Thyroid gland (tissue), 4 donors: ENCODE data around the gene KLK14. TPM values are rescaled to one million over a fixed set of nuclear protein-coding genes. Genes with fewer than 3 reads are reported as not detected.
A peak's percentile ranks its signal among the peaks of the same experiment; 100 is the strongest.

Source experiments
- DNase-seq, 2 donors: peaks; one replicate each; pipeline ENCODE4 v3.0.0-alpha.2; 2019
- H3K27ac ChIP-seq, 3 donors: fragments of 200-600 bp; sonication (generic); 1 replicate in 2 of 3; 2 replicates in 1 of 3; pipeline ENCODE4 v1.5.1; 2016 to 2019; ENCODE audit warnings: mild to moderate bottlenecking in 1 of 3, moderate library complexity in 1 of 3
- H3K27me3 ChIP-seq: fragments of 200-600 bp; sonication (generic); one replicate; pipeline ENCODE4 v1.5.1; 2019
- H3K36me3 ChIP-seq, 2 donors: fragments of 200-600 bp; sonication (generic); one replicate each; pipeline ENCODE4 v1.5.1; 2016 to 2019
- H3K4me1 ChIP-seq, 2 donors: fragments of 200-600 bp; sonication (generic); one replicate each; pipeline ENCODE4 v1.5.1; 2017 to 2019
- H3K4me3 ChIP-seq, 3 donors: fragments of 200-600 bp; sonication (generic); replicated peaks in 1 of 3; 1 replicate in 2 of 3; 2 replicates in 1 of 3; pipeline ENCODE4 v1.5.1; 2016; ENCODE audit warnings: mild to moderate bottlenecking in 1 of 3
- H3K9me3 ChIP-seq: fragments of 200-600 bp; sonication (generic); one replicate; pipeline ENCODE4 v1.5.1; 2017
- CTCF ChIP-seq, 6 experiments: fragments of 200-600 bp in 3 of 6; fragments of 450-650 bp in 3 of 6; sonication (generic) in 3 of 6; IDR thresholded peaks; one replicate each; pipeline ENCODE4 v1.5.1; 2016 to 2019; ENCODE audit warnings: antibody characterized with exemption in 6 of 6, mild to moderate bottlenecking in 2 of 6, inconsistent platforms in 1 of 6, moderate library complexity in 1 of 6
- POLR2A ChIP-seq, 2 donors: fragments of 450-650 bp; IDR thresholded peaks; one replicate each; pipeline ENCODE4 v1.6.1; 2017; ENCODE audit warnings: antibody characterized with exemption in 2 of 2, mild to moderate bottlenecking in 2 of 2, moderate library complexity in 1 of 2
- WGBS, 2 donors: methylation state at CpG; one replicate each; pipeline ENCODE4 v1.1.5; 2017; 5-methylcytosine and 5-hydroxymethylcytosine counted together
- intact Hi-C: fragments of 100-400 bp; cut with DNase I; formaldehyde crosslinking; loops from one replicate; pipeline ENCODE4 v1.15.1; 2023
- total RNA-seq, 4 donors: library from RNA; depleted of rRNA; stranded (reverse); fragments of >200 nt; gene quantifications; one replicate each; pipeline ENCODE4 v1.2.3, GENCODE V29; 2016

Gene KLK14
- total RNA-seq, 4 donors from 2014 or later = not detected

GRCh38 chr19:51098365-51099046 is 15.8 kb upstream of the KLK14 start:
- Histone ChIP-seq H3K9me3 (no peaks in the 10 kb centered on the region), H3K4me1 (peaks cover 14 to 17% of the 10 kb centered on the region in 2 donors), H3K27me3 (no peaks in the 10 kb centered on the region), H3K36me3 (peaks cover 0 to 12% of the 10 kb centered on the region in 2 donors), H3K27ac (no peak overlapping the region), H3K4me3 (no peak overlapping the region)
- WGBS, 2 donors = 63 to 89% methylated on average over 5 to 10 of the region's 78 CpGs
- peak; percentile 54 for DNase-seq
- intact Hi-C loops = loop anchor here (5.0 kb wide), 1 partner anchor 76 kb away; no protein-coding TSS in a partner anchor
- peak in 1 of 6 experiments; percentile 28 for TF ChIP-seq CTCF (IDR thresholded peaks at IDR 0.05)
- no peak for TF ChIP-seq POLR2A (IDR thresholded peaks at IDR 0.05)

DNA sequence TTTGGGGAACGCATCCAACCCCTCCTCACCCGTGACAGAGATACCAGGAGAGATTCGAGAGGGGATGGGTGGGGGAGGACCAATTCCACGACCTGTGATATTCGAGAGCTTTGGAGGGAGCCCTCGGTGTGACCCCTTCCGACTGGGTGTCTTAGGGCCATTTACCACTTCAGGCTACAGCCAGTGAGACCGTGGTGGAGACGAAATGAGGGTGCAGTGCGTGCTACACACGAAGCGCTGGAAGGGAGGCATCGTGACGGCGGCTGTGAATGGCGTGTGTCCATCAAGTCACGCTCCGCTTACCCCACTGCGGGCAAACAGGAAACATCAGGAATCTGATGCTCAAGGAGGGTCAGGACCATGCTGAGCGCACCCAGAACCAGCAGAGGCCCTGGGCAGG is 15.1 kb upstream of the KLK14 start:
- Histone ChIP-seq H3K9me3 (no peaks in the 10 kb centered on the region), H3K4me3 (no peak overlapping the region), H3K27ac (no peak overlapping the region), H3K4me1 (peaks cover 21 to 22% of the 10 kb centered on the region in 2 donors), H3K27me3 (no peaks in the 10 kb centered on the region), H3K36me3 (peaks cover 0 to 11% of the 10 kb centered on the region in 2 donors)
- intact Hi-C loops = loop anchor here (5.0 kb wide), 1 partner anchor 75 kb away; no protein-coding TSS in a partner anchor
- DNase-seq = no peak
- no peak for TF ChIP-seq CTCF (IDR thresholded peaks at IDR 0.05)
- TF ChIP-seq POLR2A (IDR thresholded peaks at IDR 0.05) = no peak
- 81 to 84% methylated on average over 19 to 20 of the region's 20 CpGs for WGBS, 2 donors

DNA sequence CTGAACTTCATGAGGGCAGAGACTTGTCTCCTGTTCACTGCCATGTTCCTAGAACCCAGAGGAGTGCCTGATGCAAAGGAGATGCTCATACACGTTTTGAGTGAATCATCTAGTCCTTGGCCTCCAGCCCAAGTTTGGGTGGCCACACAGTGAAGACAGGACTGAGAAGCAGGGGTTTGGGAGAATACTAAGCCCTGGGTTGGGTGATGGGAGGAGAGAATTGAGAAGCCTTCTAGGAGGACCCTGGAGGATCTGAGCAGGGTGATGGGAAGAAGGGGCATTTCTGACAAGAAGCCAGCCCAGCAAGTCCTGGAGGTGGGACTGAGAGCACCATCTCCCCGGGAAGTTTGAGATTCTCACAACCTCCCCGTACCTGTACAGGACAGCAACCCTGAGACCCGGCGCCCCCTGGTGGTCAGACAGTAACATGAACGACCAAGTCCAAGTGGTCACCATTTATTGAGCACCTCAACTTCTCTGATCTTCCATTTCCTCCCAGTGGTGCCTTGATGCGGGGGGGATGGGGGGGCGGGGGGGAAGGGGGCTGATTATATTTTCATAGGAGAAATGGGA is 14.6 kb upstream of the KLK14 start:
- intact Hi-C loops = loop anchor here (5.0 kb wide), 1 partner anchor 75 kb away; no protein-coding TSS in a partner anchor
- H3K4me3 ChIP-seq = no peak overlapping the region
- H3K9me3 ChIP-seq = no peaks in the 10 kb centered on the region
- DNase-seq = peak; percentile 49 to 75
- H3K36me3 ChIP-seq = peaks cover 0 to 5% of the 10 kb centered on the region in 2 donors
- H3K4me1 ChIP-seq = peaks cover 21 to 25% of the 10 kb centered on the region in 2 donors
- 13 to 17% methylated on average over 7 to 8 of the region's 8 CpGs for WGBS, 2 donors
- H3K27ac ChIP-seq = no peak overlapping the region
- no peaks in the 10 kb centered on the region for H3K27me3 ChIP-seq
- peak in 5 of 6 experiments; percentile 35 to 78 (median 50) for TF ChIP-seq CTCF (IDR thresholded peaks at IDR 0.05)
- TF ChIP-seq POLR2A (IDR thresholded peaks at IDR 0.05) = no peak

GRCh38 chr19:51096473-51097165 is 13.9 kb upstream of the KLK14 start:
- no peak for TF ChIP-seq POLR2A (IDR thresholded peaks at IDR 0.05)
- 85 to 87% methylated on average over 6 of the region's 6 CpGs for WGBS, 2 donors
- intact Hi-C loops = loop anchor here (5.0 kb wide), 1 partner anchor 74 kb away; no protein-coding TSS in a partner anchor
- Histone ChIP-seq H3K9me3 (no peaks in the 10 kb centered on the region), H3K27me3 (no peaks in the 10 kb centered on the region), H3K36me3 (no peaks in the 10 kb centered on the region), H3K4me1 (peaks cover 21 to 31% of the 10 kb centered on the region in 2 donors), H3K27ac (no peak overlapping the region), H3K4me3 (no peak overlapping the region)
- no peak for DNase-seq

GRCh38 chr19:51094696-51095279 is 12.1 kb upstream of the KLK14 start:
- no peak overlapping the region for H3K27ac ChIP-seq
- WGBS, 2 donors = 15 to 21% methylated on average over 14 to 15 of the region's 15 CpGs
- H3K27me3 ChIP-seq = no peaks in the 10 kb centered on the region
- DNase-seq = peak; percentile 56
- no peaks in the 10 kb centered on the region for H3K9me3 ChIP-seq
- no peaks in the 10 kb centered on the region for H3K36me3 ChIP-seq
- intact Hi-C loops = loop anchor here (5.0 kb wide), 1 partner anchor 72 kb away; no protein-coding TSS in a partner anchor
- peaks cover 21 to 31% of the 10 kb centered on the region in 2 donors for H3K4me1 ChIP-seq
- TF ChIP-seq POLR2A (IDR thresholded peaks at IDR 0.05) (no peak), CTCF (IDR thresholded peaks at IDR 0.05) (peak; percentile 14 to 81 (median 68))
- no peak overlapping the region for H3K4me3 ChIP-seq
